NCI-H2196 treated with DMSO at 0.1 percent for 48 hours (cell line): ENCODE measurements around the gene CORO7.
"Not testable (repeated sequence)": the region's sequence is repeated elsewhere in the genome, so short reads cannot be mapped to it uniquely, and the experiment has no call there.

Experiments
- DNase-seq: peaks from one replicate; lab custom pipeline; 2025; ENCODE audit not compliant: unreplicated experiment; lab: John Stamatoyannopoulos, UW

The CORO7 gene

GRCh38 chr16:4358236-4358635 lies 58.2 kb downstream of the CORO7 start:
- no peak for DNase-seq

- no peak for DNase-seq
These were observed 59.6 kb downstream of the CORO7 start for GRCh38 chr16:4356820-4357219.

- no peak for DNase-seq
These were observed 61.6 kb downstream of the CORO7 start for GRCh38 chr16:4354512-4355409.

GRCh38 chr16:4353675-4354074 lies 62.7 kb downstream of the CORO7 start:
- DNase-seq, result no peak

- DNase-seq, result no peak
These were observed 63.6 kb downstream of the CORO7 start for GRCh38 chr16:4352843-4353242.

- no peak for DNase-seq
These were observed 64.5 kb downstream of the CORO7 start for GRCh38 chr16:4351880-4352279.

- DNase-seq, result peak; percentile 88
These were observed 65.4 kb downstream of the CORO7 start, which contains the start of gene PAM16 for GRCh38 chr16:4350787-4351659. PAM16 (minus strand) TSS chr16:4351321; CDS start chr16:4351234, 87 bp downstream.

- DNase-seq, result no peak
These were observed 66.0 kb downstream of the CORO7 start for GRCh38 chr16:4350365-4350786.

GRCh38 chr16:4349332-4349731 lies 67.1 kb downstream of the CORO7 start:
- DNase-seq, result no peak

GRCh38 chr16:4347765-4348509 lies 68.5 kb downstream of the CORO7 start:
- no peak for DNase-seq

- no peak for DNase-seq
These were observed 69.4 kb downstream of the CORO7 start for GRCh38 chr16:4347010-4347409.

- DNase-seq, result peak; percentile 17
These were observed 70.3 kb downstream of the CORO7 start for GRCh38 chr16:4345836-4346781.

- peak; percentile 28 for DNase-seq
These were observed 71.2 kb downstream of the CORO7 start for GRCh38 chr16:4344983-4345835.

- DNase-seq, result not testable (repeated sequence)
These were observed 72.0 kb downstream of the CORO7 start for GRCh38 chr16:4344300-4344982.

- no peak for DNase-seq
These were observed 73.3 kb downstream of the CORO7 start for GRCh38 chr16:4342866-4343744.

GRCh38 chr16:4341250-4341649 lies 75.1 kb downstream of the CORO7 start:
- no peak for DNase-seq

- DNase-seq, result no peak
These were observed 76.0 kb downstream of the CORO7 start for GRCh38 chr16:4340443-4340842.
